HG02943 (cell line): ENCODE data around the gene DGKQ.
A peak's percentile ranks its signal among the peaks of the same experiment; 100 is the strongest.

Experiments
- ATAC-seq: cut with Tn5 transposase; IDR thresholded peaks from one replicate; pipeline ENCODE4 v1.9.1; 2021; ENCODE audit warnings: mild to moderate bottlenecking, low read depth, moderate library complexity; ENCODE audit not compliant: unreplicated experiment

Gene DGKQ

GRCh38 chr4:973431-974397, at the start of gene DGKQ:
TSS of gene DGKQ (minus strand) at chr4:973569. CDS start at chr4:973482, 87 bp downstream.
- peak; percentile 59 for ATAC-seq

- ATAC-seq: no peak
These were observed 49.3 kb upstream of the DGKQ start for GRCh38 chr4:1022739-1023066.

- no peak for ATAC-seq
These were observed 48.8 kb upstream of the DGKQ start for GRCh38 chr4:1022051-1022738.

- peak; percentile 65 for ATAC-seq
These were observed 48.1 kb upstream of the DGKQ start for GRCh38 chr4:1021386-1022050.

GRCh38 chr4:1019729-1020470, 46.5 kb upstream of the DGKQ start:
- ATAC-seq: no peak

- ATAC-seq: no peak
These were observed 46.0 kb upstream of the DGKQ start for GRCh38 chr4:1019320-1019719.

GRCh38 chr4:1018147-1019020, 45.0 kb upstream of the DGKQ start:
- no peak for ATAC-seq

- ATAC-seq: no peak
These were observed 44.3 kb upstream of the DGKQ start for GRCh38 chr4:1017706-1018105.

GRCh38 chr4:1017211-1017610, 43.8 kb upstream of the DGKQ start:
- no peak for ATAC-seq

GRCh38 chr4:1015746-1016145, 42.4 kb upstream of the DGKQ start:
- no peak for ATAC-seq

- no peak for ATAC-seq
These were observed 41.8 kb upstream of the DGKQ start for GRCh38 chr4:1015179-1015578.

GRCh38 chr4:1014291-1015167, 41.2 kb upstream of the DGKQ start:
- ATAC-seq: no peak

- no peak for ATAC-seq
These were observed 40.1 kb upstream of the DGKQ start for GRCh38 chr4:1013225-1014073.

- ATAC-seq: no peak
These were observed 38.8 kb upstream of the DGKQ start for GRCh38 chr4:1012034-1012739.

GRCh38 chr4:1011666-1012033, 38.3 kb upstream of the DGKQ start:
- no peak for ATAC-seq

GRCh38 chr4:1011022-1011665, 37.8 kb upstream of the DGKQ start, which contains the start of gene FGFRL1:
TSS of gene FGFRL1 (plus strand) at chr4:1011626. CDS start at chr4:1012486, 860 bp downstream.
- ATAC-seq: no peak
